GM12878 (cell line): Measurements from ENCODE around the gene KLHL22. TPM values are rescaled to one million over a fixed set of nuclear protein-coding genes. Genes with fewer than 3 reads are reported as not detected.

Experiments
- ATAC-seq: fragments of 200-7000 bp; cut with Tn5 transposase; 3 replicates; pipeline ENCODE4 v1.9.1; 2020; ENCODE audit warnings: mild to moderate bottlenecking, moderate library complexity
- BruUV-seq: library from RNA; stranded (reverse); fragments of 400-500 nt; replicated peaks from 2 replicates; lab custom pipeline; 2021; lab: Mats Ljungman, UMichigan
- CTCF ChIA-PET: fragments of 300-600 bp; sonication (Branson Sonifier 250); formaldehyde crosslinking; extraction: SDS; loops from one replicate; lab custom pipeline; 2021; ENCODE audit warnings: inconsistent platforms; lab: Yijun Ruan, JAX
- POLR2A ChIA-PET: fragments of 350-600 bp; formaldehyde crosslinking; extraction: SDS; loops from one replicate; lab custom pipeline; 2021; ENCODE audit warnings: inconsistent platforms; lab: Charles Lee
- RAD21 ChIA-PET: fragments of 300-600 bp; sonication (Branson Sonifier 250); formaldehyde crosslinking; loops from one replicate; lab custom pipeline; 2023; ENCODE audit warnings: antibody characterized with exemption; ENCODE audit not compliant: unreplicated experiment; lab: Charles Lee
- SMC1A ChIA-PET: fragments of 300-600 bp; sonication (Branson Sonifier 250); formaldehyde crosslinking; loops from one replicate; lab custom pipeline; 2023; ENCODE audit not compliant: unreplicated experiment, uncharacterized antibody; lab: Charles Lee
- DNase-seq: peaks from one replicate; pipeline ENCODE4 v3.0.0-alpha.2; 2011; ENCODE audit warnings: low read depth, low spot score
- FAIRE-seq: peaks from 3 replicates; lab custom pipeline; 2011; peaks lifted over from hg19 to GRCh38; lab: Jason Lieb, UNC
- H2AFZ ChIP-seq: 2 replicates; pipeline ENCODE4 v1.6.0; 2011; ENCODE audit warnings: low read depth, low read length, control low read depth; ENCODE audit not compliant: control insufficient read depth
- H3K27ac ChIP-seq: 2 replicates; pipeline ENCODE4 v1.5.1; 2011; ENCODE audit warnings: control low read depth; ENCODE audit not compliant: control insufficient read depth, insufficient read depth
- H3K27me3 ChIP-seq, 2 experiments: replicated peaks in 1 of 2; 2 replicates each; pipeline versions ENCODE4 v1.6.0 to v1.6.1; 2011; ENCODE audit warnings: low read length in 1 of 2; ENCODE audit not compliant: control insufficient read depth in 2 of 2, insufficient read depth in 2 of 2
- H3K36me3 ChIP-seq, 2 experiments: 2 replicates each; pipeline ENCODE4 v1.5.1; 2011; ENCODE audit warnings: low read length in 1 of 2; ENCODE audit not compliant: control insufficient read depth in 2 of 2, insufficient read depth in 2 of 2
- H3K4me1 ChIP-seq: 2 replicates; pipeline ENCODE4 v1.6.1; 2011; ENCODE audit warnings: mild to moderate bottlenecking, low read length, moderate library complexity, mixed read lengths; ENCODE audit not compliant: control insufficient read depth, insufficient read depth
- H3K4me2 ChIP-seq: 2 replicates; pipeline ENCODE4 v1.6.0; 2011; ENCODE audit warnings: control low read depth; ENCODE audit not compliant: control insufficient read depth, insufficient read depth
- H3K4me3 ChIP-seq: fragments of 200-600 bp; sonication (generic); 2 replicates; pipeline ENCODE4 v1.5.1; 2016
- H3K79me2 ChIP-seq: 2 replicates; pipeline ENCODE4 v1.6.0; 2011; ENCODE audit warnings: low read length; ENCODE audit not compliant: control insufficient read depth, insufficient read depth
- H3K9ac ChIP-seq: 2 replicates; pipeline ENCODE4 v1.8.0; 2011; ENCODE audit warnings: low read length, control low read depth, mixed read lengths; ENCODE audit not compliant: control insufficient read depth, insufficient read depth
- H3K9me3 ChIP-seq: replicated peaks from 3 replicates; pipeline ENCODE4 v1.5.1; 2011; ENCODE audit warnings: mild to moderate bottlenecking, low read length; ENCODE audit not compliant: control insufficient read depth, insufficient read depth
- H4K20me1 ChIP-seq: 2 replicates; pipeline ENCODE4 v1.6.0; 2011; ENCODE audit not compliant: control insufficient read depth, insufficient read depth
- BHLHE40 ChIP-seq, 2 experiments: fragments of 450-650 bp in 1 of 2; IDR thresholded peaks; 2 replicates each; pipeline ENCODE4 v1.6.1; 2011 to 2017; ENCODE audit warnings: low read depth in 2 of 2, borderline replicate concordance in 1 of 2, improper control_type of control experiment in 1 of 2, low read length in 1 of 2, mild to moderate bottlenecking in 1 of 2
- EED ChIP-seq: sonication (generic); IDR thresholded peaks from 2 replicates; pipeline ENCODE4 v1.6.1; 2016; ENCODE audit warnings: antibody characterized with exemption, low read depth
- IKZF1 ChIP-seq: fragments of 450-650 bp; conservative IDR thresholded peaks from 2 replicates; pipeline ENCODE4 v1.6.1; 2017; ENCODE audit warnings: antibody characterized with exemption, mild to moderate bottlenecking
- IKZF2 ChIP-seq, 2 experiments: fragments of 450-650 bp; IDR thresholded peaks; 2 replicates each; pipeline ENCODE4 v1.6.1; 2017; ENCODE audit warnings: mild to moderate bottlenecking in 2 of 2, moderate library complexity in 2 of 2
- MLLT1 ChIP-seq: fragments of 450-650 bp; IDR thresholded peaks from 2 replicates; pipeline ENCODE4 v1.6.1; 2016; ENCODE audit warnings: mild to moderate bottlenecking
- RAD51 ChIP-seq: fragments of 450-650 bp; IDR thresholded peaks from 2 replicates; pipeline ENCODE4 v1.6.1; 2016; ENCODE audit warnings: moderate library complexity, mild to moderate bottlenecking, inconsistent platforms
- RUNX3 ChIP-seq: IDR thresholded peaks from 2 replicates; pipeline ENCODE4 v1.6.1; 2012; ENCODE audit warnings: low read length, inconsistent platforms
- SPI1 ChIP-seq: IDR thresholded peaks from 2 replicates; pipeline ENCODE4 v1.6.1; 2011; ENCODE audit warnings: low read depth, mild to moderate bottlenecking, low read length, moderate library complexity, borderline replicate concordance; ENCODE audit not compliant: insufficient read depth
- YBX1 ChIP-seq: fragments of 450-650 bp; IDR thresholded peaks from 2 replicates; pipeline ENCODE4 v1.6.1; 2016; ENCODE audit warnings: antibody characterized with exemption
- ZBED1 ChIP-seq: IDR thresholded peaks from 2 replicates; pipeline ENCODE4 v1.6.1; 2016; ENCODE audit warnings: borderline replicate concordance
- ZSCAN29 ChIP-seq: fragments of 450-650 bp; IDR thresholded peaks from 2 replicates; pipeline ENCODE4 v1.6.1; 2017; ENCODE audit warnings: mild to moderate bottlenecking, moderate library complexity
- WGBS: methylation state at CpG from one replicate; pipeline ENCODE4 v1.1.6; 2016; ENCODE audit warnings: low lambda C conversion rate; ENCODE audit not compliant: insufficient replicate concordance, insufficient coverage; ENCODE audit errors: missing lambda C conversion rate; 5-methylcytosine and 5-hydroxymethylcytosine counted together
- in situ Hi-C: fragments of 300-500 bp; cut with MboI; formaldehyde crosslinking; loops from 9 replicates; pipeline ENCODE4 v1.14.3; 2018; ENCODE audit warnings: mixed read lengths
- intact Hi-C: fragments of 100-400 bp; cut with micrococcal nuclease; formaldehyde crosslinking; loops from one replicate; pipeline ENCODE4 v1.14.2; 2022; ENCODE audit not compliant: unreplicated experiment
- polyA plus RNA-seq, 11 experiments: library from polyadenylated mRNA; depleted of rRNA in 4 of 11; unstranded in 6 of 11; stranded (reverse) in 5 of 11; fragments of >200 nt; fragmentation: Nextera tagmentation in 4 of 11; fragmentation: Illumina TruSeq in 1 of 11; extraction: Ambion mirVana in 4 of 11; extraction: Trizol in 1 of 11; gene quantifications; 1 replicate in 1 of 11; 2 replicates in 10 of 11; pipeline versions ENCODE4 v1.2.1 to v1.2.3, GENCODE V29; 2011 to 2016; ENCODE audit warnings: inconsistent platforms in 2 of 11, missing spikeins in 2 of 11, low read depth in 1 of 11
- total RNA-seq, 4 experiments: library from RNA; depleted of rRNA in 3 of 4; stranded (reverse); fragments of >200 nt in 3 of 4; fragmentation: Illumina TruSeq in 1 of 4; extraction: Trizol in 1 of 4; gene quantifications; 2 replicates each; pipeline versions ENCODE4 v1.2.1 to v1.2.3, GENCODE V29; 2013 to 2021

KLHL22 gene
- total and polyA plus RNA-seq, 10 of the 15 experiments (the other 5 are each of a cell fraction or from before 2014, with no cell fraction given) = 0.06 to 22.1 (median 14.2) TPM

DNA sequence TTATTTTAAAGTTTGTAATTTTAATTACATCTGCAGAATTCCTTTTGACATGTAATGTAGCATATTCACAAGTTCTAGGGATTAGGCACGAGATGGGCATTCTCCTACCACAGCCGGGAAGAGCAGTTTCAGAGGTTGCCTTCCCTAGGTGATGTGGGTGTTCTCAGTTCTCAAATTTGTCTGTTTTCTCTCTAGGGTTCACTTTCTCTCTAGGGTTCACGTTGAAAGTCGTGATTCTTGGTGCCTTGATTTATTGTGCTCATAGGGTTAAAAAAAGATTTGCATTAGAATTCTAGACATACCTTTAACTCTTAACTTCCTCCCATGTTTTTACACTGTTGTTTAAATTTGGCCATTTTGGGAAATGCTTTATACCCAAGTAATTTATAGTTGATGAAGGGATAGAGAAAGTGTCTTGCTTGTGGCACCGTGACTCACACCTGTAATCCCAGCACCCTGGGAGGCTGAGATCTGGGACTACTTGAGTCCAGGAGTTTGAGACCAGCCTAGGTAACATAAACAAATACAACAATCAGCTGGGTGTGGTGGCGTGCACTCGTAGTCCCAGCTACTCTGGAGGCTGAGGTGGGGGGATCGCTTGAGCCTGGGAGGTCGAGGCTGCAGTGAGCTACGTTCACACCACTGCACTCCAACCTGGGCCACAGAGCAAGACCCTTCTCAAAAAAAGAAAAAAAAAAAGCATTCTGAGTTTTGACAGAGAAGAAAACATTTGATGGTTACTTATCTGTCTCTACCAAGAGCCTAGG lies 15.4 kb upstream of the KLHL22 start:
- no peak for FAIRE-seq
- ATAC-seq = no peak

More for the DNA sequence above, 15.4 kb upstream of the KLHL22 start:
- WGBS = 46% methylated on average over 10 of the region's 10 CpGs
- TF ChIP-seq ZSCAN29 (no peak), IKZF1 (peak; percentile 53; the same call in 1 of the 2 replicates), IKZF2 (IDR thresholded peaks at IDR 0.05) (peak; percentile 60 to 71), RUNX3 (peak; percentile 51), YBX1 (no peak), EED (peak; percentile 88), MLLT1 (0 out of 2 replicates have a peak, but pooled peaks have one; percentile 25), BHLHE40 (IDR thresholded peaks at IDR 0.05; ENCODE audit: borderline replicate concordance in 1 of 2, low read depth in 2 of 2, low read length in 1 of 2) (peak in 1 of 2 experiments; percentile 32; a peak in 1 of 4 replicates), RAD51 (no peak), SPI1 (peak; percentile 48; the same call in 1 of the 2 replicates), ZBED1 (0 out of 2 replicates have a peak, but pooled peaks have one; percentile 16)
- ChIA-PET RAD21 (interaction anchor here (0.6 kb wide), 1 partner anchor 386 kb away, joined by 3 read pairs; no protein-coding TSS in a partner anchor), CTCF (interaction anchor here (0.6 to 1.8 kb wide), 2 partner anchors 18 to 54 kb away, joined by 3 to 5 read pairs; no protein-coding TSS in a partner anchor), SMC1A (interaction anchor here (1.1 to 2.7 kb wide), 3 partner anchors 13 to 36 kb away, joined by 3 to 14 read pairs (median 4); no protein-coding TSS in a partner anchor), POLR2A (interaction anchor here (1.8 kb wide), 1 partner anchor 16 kb away, joined by 5 read pairs; the partner anchor contains the start of gene KLHL22)
- Histone ChIP-seq H3K27me3 (no peaks in the 10 kb centered on the region), H3K4me3 (peak overlapping the region; percentile 95), H3K79me2 (peaks cover 75% of the 10 kb centered on the region), H3K27ac (peak overlapping the region; percentile 44), H3K4me2 (peak overlapping the region; percentile 100), H4K20me1 (peaks cover 21% of the 10 kb centered on the region), H3K4me1 (peaks cover 22% of the 10 kb centered on the region), H2AFZ (no peak overlapping the region), H3K9me3 (no peaks in the 10 kb centered on the region), H3K36me3 (peaks cover 3 to 13% of the 10 kb centered on the region in 2 experiments), H3K9ac (peak overlapping the region; percentile 29; the same call in 1 of the 2 replicates)
- no peak for DNase-seq
- intact Hi-C loops (no loop called here), in situ Hi-C loops (no loop called here)
- BruUV-seq = no TSS peak
